ENCODE data around the gene C19orf47.

C19orf47 gene

GRCh38 chr19:40371802-40372122, 23.6 kb upstream of the C19orf47 start:
- TF ChIP-seq CTCF (IDR thresholded peaks at IDR 0.05), result no peak

DNA sequence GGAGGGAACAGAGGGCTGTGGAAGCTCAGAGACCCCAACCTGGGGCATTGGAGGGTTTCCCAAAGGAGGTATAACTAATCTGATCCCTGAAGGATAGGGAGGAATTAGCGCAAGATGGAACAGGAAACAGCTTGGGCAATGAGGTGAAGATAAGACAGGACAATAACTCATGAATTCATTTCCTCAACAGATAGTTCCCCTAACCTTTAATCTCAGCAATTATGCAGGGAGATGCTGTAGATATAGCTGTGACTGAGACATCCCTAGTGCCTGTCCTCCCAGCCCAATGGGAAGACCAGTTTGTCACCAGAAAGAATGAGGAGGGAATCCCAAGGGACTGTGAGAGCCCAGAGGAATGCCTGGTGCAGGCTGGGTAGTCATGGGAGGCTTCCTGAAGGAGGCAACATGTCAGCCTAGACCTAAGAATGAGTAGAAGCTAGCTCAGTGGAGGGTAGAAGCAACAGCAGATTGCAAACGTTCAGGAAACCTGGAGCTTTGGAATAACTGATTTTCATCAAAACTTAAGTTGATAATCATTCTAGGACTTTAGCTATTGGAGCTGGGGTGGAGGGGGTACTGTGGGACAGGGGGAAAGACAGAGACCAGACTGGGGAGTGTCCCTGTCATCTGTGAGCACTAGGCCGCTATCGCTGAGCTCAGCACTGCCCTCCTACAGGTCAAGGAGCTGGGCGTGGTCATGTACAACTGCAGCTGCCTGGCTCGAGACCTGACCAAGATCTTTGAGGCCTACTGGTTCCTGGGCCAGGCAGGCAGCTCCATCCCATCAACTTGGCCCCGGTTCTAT, 23.0 kb upstream of the C19orf47 start:
- TF ChIP-seq CTCF (IDR thresholded peaks at IDR 0.05), result no peak

DNA sequence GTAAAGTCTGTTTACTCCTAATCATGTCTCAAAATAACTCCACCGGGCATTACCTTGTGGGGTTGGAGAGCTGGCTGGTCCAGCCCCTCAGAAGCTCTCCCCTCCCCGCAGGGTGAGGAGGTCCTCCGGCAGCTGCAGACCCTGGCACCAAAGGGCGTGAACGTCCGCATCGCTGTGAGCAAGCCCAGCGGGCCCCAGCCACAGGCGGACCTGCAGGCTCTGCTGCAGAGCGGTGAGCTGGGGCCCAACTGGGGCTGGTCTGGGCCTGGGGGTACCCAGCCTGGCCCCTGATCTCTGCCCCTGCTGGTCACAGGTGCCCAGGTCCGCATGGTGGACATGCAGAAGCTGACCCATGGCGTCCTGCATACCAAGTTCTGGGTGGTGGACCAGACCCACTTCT, 21.6 kb upstream of the C19orf47 start:
- TF ChIP-seq CTCF (IDR thresholded peaks at IDR 0.05), result no peak

DNA sequence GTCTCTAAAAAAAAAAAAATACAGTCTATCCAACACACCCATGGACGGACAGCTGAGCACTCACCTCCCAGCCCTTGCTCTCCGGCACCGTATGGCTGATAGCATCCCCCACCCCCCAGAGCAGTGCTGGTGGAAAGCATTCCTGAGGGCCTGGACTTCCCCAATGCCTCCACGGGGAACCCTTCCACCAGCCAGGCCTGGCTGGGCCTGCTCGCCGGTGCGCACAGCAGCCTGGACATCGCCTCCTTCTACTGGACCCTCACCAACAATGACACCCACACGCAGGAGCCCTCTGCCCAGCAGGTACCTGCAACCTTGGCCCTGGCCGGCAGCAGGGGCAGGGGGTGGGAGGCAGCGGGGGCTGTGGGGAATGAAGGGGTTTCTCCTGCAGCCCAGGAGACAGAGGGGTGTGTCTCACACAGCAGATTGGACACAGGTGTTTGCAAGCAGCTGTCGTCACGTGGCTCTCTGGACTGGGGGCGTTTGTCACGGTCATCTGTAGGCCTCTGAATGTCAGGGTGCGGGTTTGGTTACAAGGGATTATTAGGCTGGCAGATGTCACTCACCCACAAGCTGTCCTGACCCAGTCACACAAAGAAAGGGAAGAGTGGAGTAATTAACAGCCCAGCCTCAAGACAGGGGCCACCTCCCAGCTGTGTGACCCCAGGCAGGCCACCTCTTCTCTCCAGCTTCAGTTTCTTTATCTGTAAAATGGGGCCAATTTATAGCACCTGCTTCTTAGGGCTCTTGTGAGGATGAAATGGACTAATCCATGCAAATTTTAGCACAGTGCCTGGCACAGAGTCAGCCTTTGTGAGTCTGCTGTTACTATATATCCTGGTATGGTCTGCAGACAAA, 19.6 kb upstream of the C19orf47 start:
- TF ChIP-seq CTCF (IDR thresholded peaks at IDR 0.05), result no peak

DNA sequence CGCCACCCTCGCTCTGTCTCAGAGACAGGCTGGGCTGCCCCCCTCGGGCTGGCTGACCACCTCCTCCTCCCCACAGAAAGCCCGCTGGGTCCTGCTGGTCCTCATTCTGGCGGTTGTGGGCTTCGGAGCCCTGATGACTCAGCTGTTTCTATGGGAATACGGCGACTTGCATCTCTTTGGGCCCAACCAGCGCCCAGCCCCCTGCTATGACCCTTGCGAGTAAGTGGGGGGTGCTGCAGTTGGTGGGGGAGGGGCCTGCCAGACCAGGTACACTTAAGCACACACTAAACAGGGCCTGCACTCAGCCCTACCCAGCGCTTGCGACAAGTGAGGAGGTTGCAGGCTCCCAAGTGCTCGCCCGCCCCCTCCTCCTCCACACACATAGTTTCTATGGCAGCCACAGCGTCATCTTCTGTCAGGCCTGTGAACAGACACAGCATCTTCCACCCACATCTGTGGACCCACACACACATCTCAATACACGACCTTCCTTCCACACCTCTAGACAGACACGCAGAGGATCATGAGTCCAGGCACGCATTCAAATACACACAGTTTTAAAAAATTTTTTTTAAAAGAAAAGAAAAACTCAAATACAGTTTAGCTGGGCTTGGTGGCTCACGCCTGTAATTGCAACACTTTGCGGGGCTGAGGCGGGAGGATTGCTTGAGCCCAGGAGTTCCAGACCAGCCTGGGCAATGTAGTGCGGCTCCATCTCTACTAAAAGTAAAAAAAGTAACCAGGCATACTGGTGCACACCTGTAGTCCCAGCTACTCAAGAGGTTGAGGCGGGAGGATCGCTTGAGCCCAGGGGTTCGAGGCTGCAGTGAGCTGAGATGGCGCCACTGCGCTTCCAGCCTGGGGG, 18.7 kb upstream of the C19orf47 start:
- TF ChIP-seq CTCF (IDR thresholded peaks at IDR 0.05), result no peak

DNA sequence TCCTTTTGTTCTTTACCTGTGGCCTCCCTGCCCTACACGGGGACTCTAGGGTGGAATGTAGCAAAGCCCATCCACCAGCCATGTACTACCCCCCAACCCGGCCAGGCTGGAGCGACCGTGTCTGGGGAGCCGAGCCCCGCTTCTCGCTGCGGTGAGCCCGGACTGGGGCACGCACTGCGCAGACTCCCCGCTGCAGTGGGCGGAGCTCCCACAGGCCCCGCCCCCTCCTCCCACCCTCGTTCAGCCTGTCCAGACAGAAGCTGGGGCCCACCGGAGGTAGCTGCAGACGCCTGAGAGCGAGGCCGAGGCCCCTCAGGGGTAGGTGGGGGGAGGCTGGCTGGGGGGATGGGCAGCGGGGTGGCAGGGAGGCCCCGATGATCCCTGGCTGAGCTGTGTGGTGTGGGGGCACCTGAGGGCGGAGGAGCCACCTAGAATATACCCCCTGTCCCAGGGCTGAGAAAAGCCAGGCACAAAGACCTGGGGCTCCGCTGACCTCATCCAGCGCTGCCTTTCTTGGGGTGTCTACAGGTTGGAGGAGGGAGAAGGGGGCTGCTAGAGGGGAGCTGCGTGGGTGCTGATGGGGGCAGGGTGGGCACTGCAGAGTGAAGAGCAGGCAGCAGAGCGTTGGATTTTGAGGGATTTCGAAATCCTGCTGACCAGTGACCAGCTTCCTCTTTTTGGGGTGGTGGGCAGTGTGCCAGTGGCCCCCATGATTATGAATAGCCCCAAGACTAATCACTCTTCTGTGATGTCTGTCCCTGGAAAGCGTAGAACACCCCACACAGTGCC, 17.6 kb upstream of the C19orf47 start:
- TF ChIP-seq CTCF (IDR thresholded peaks at IDR 0.05), result no peak

DNA sequence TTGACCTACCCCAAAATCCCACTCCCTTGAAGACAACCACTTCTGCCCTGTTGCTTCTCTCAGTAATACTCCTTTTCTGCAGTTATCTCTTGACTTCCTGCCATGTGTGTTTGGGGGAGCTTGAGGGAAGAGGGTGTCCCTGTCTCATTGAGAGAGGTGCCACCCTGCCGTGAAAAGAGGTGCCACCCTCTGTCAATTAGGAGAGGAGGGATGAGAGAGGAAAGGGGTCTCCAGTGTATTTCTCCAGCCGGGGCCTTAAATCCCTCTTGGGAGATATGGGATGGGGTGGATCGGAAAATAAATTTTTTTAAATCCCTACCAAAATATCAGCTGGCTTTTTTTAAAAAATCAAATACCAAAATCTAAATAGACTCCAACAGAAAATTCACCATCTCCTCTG, 16.8 kb upstream of the C19orf47 start:
- TF ChIP-seq CTCF (IDR thresholded peaks at IDR 0.05), result no peak
